Activated CD8-positive, alpha-beta T cell treated with anti-CD3 and anti-CD28 coated beads for 36 hours (primary cell): ENCODE data around the gene PYROXD2. TPM values are rescaled to one million over a fixed set of nuclear protein-coding genes. Genes with fewer than 3 reads are reported as not detected.
A peak's percentile ranks its signal among the peaks of the same experiment; 100 is the strongest.

ENCODE experiments used
- ATAC-seq: fragments of 200-7000 bp; cut with Tn5 transposase; one replicate; pipeline ENCODE4 v1.10.0; 2021; ENCODE audit warnings: mild to moderate bottlenecking, moderate library complexity
- CTCF ChIA-PET: fragments of 350-600 bp; sonication (Branson Sonifier 250); formaldehyde crosslinking; loops from one replicate; lab custom pipeline; 2021; ENCODE audit warnings: antibody characterized with exemption; lab: Charles Lee
- POLR2A ChIA-PET: fragments of 350-600 bp; sonication (Branson Sonifier 250); formaldehyde crosslinking; loops from one replicate; lab custom pipeline; 2021; ENCODE audit warnings: antibody characterized with exemption; lab: Charles Lee
- DNase-seq: peaks from one replicate; pipeline ENCODE4 v3.0.0-alpha.2; 2020
- H3K27ac Mint-ChIP-seq: one replicate; pipeline ENCODE4 v1.8.0; 2021; ENCODE audit warnings: mild to moderate bottlenecking, mixed read lengths
- H3K27me3 Mint-ChIP-seq: one replicate; pipeline ENCODE4 v1.8.0; 2021; ENCODE audit warnings: mixed read lengths
- H3K36me3 Mint-ChIP-seq: one replicate; pipeline ENCODE4 v1.8.0; 2021; ENCODE audit warnings: low read depth, mixed read lengths
- H3K4me1 Mint-ChIP-seq: one replicate; pipeline ENCODE4 v1.8.0; 2021; ENCODE audit warnings: low read depth, mixed read lengths
- H3K4me3 Mint-ChIP-seq: one replicate; pipeline ENCODE4 v1.8.0; 2021; ENCODE audit warnings: mild to moderate bottlenecking, moderate library complexity, mixed read lengths
- H3K9me3 Mint-ChIP-seq: one replicate; pipeline ENCODE4 v1.8.0; 2021; ENCODE audit warnings: mixed read lengths
- CTCF ChIP-seq: fragments of 200-600 bp; IDR thresholded peaks from one replicate; pipeline ENCODE4 v1.8.0; 2022; ENCODE audit warnings: antibody characterized with exemption, mild to moderate bottlenecking
- intact Hi-C: fragments of 100-400 bp; cut with micrococcal nuclease; formaldehyde crosslinking; loops from one replicate; pipeline ENCODE4 v1.10.0; 2022
- total RNA-seq, 2 experiments: library from RNA; stranded (reverse); gene quantifications; one replicate each; pipeline ENCODE4 v1.2.3, GENCODE V29; 2021

PYROXD2 gene
- total RNA-seq, 2 experiments from 2014 or later, result 5.3 to 6.2 TPM

- no peak overlapping the region for H3K4me3 Mint-ChIP-seq
- intact Hi-C loops, result no loop called here
- ATAC-seq (no peak), DNase-seq (no peak)
- ChIA-PET CTCF (interaction anchor here (3.8 kb wide), 1 partner anchor 14 kb away, joined by 20 read pairs; no protein-coding TSS in a partner anchor), POLR2A (no interaction called here)
- H3K27ac Mint-ChIP-seq, result no peak overlapping the region
- H3K4me1 Mint-ChIP-seq, result peaks cover 20% of the 10 kb centered on the region
- no peak for TF ChIP-seq CTCF
- H3K36me3 Mint-ChIP-seq, result no peaks in the 10 kb centered on the region
- no peaks in the 10 kb centered on the region for H3K9me3 Mint-ChIP-seq
- H3K27me3 Mint-ChIP-seq, result no peaks in the 10 kb centered on the region
Observed at GRCh38 chr10:98411166-98411565, 3.8 kb downstream of the PYROXD2 start.

- DNase-seq (no peak), ATAC-seq (no peak)
- TF ChIP-seq CTCF, result no peak
- Mint-ChIP-seq H3K36me3 (no peaks in the 10 kb centered on the region), H3K27me3 (no peaks in the 10 kb centered on the region), H3K9me3 (no peaks in the 10 kb centered on the region), H3K27ac (no peak overlapping the region), H3K4me1 (peaks cover 20% of the 10 kb centered on the region), H3K4me3 (no peak overlapping the region)
- intact Hi-C loops, result no loop called here
- ChIA-PET POLR2A (no interaction called here), CTCF (interaction anchor here (3.8 kb wide), 1 partner anchor 15 kb away, joined by 20 read pairs; no protein-coding TSS in a partner anchor)
Observed at GRCh38 chr10:98410759-98411158, 4.2 kb downstream of the PYROXD2 start.

GRCh38 chr10:98410135-98410743 lies 4.7 kb downstream of the PYROXD2 start:
- intact Hi-C loops, result no loop called here
- Mint-ChIP-seq H3K27me3 (no peaks in the 10 kb centered on the region), H3K4me1 (peaks cover 17% of the 10 kb centered on the region), H3K4me3 (no peak overlapping the region), H3K9me3 (no peaks in the 10 kb centered on the region), H3K36me3 (no peaks in the 10 kb centered on the region), H3K27ac (no peak overlapping the region)
- CTCF ChIA-PET, result interaction anchor here (3.8 kb wide), 1 partner anchor 15 kb away, joined by 20 read pairs; no protein-coding TSS in a partner anchor
- no peak for TF ChIP-seq CTCF
- no peak for DNase-seq
- POLR2A ChIA-PET, result no interaction called here
- ATAC-seq, result no peak

GRCh38 chr10:98408799-98409198 lies 6.2 kb downstream of the PYROXD2 start:
- peaks cover 16% of the 10 kb centered on the region for H3K4me1 Mint-ChIP-seq
- TF ChIP-seq CTCF, result no peak
- peaks cover 2% of the 10 kb centered on the region for H3K36me3 Mint-ChIP-seq
- no peak overlapping the region for H3K4me3 Mint-ChIP-seq
- no peak for DNase-seq
- ChIA-PET CTCF (interaction anchor here (3.8 kb wide), 1 partner anchor 17 kb away, joined by 20 read pairs; no protein-coding TSS in a partner anchor), POLR2A (interaction anchor here (0.6 kb wide), 1 partner anchor 63 kb away, joined by 3 read pairs; no protein-coding TSS in a partner anchor)
- ATAC-seq, result peak; percentile 26
- no peaks in the 10 kb centered on the region for H3K9me3 Mint-ChIP-seq
- H3K27me3 Mint-ChIP-seq, result no peaks in the 10 kb centered on the region
- H3K27ac Mint-ChIP-seq, result no peak overlapping the region
- intact Hi-C loops, result no loop called here

- Mint-ChIP-seq H3K27ac (no peak overlapping the region), H3K4me3 (no peak overlapping the region), H3K27me3 (no peaks in the 10 kb centered on the region), H3K9me3 (no peaks in the 10 kb centered on the region), H3K4me1 (peaks cover 17% of the 10 kb centered on the region), H3K36me3 (peaks cover 7% of the 10 kb centered on the region)
- POLR2A ChIA-PET, result no interaction called here
- intact Hi-C loops, result no loop called here
- ATAC-seq, result no peak
- no peak for TF ChIP-seq CTCF
- no peak for DNase-seq
- CTCF ChIA-PET, result interaction anchor here (3.8 kb wide), 1 partner anchor 18 kb away, joined by 20 read pairs; no protein-coding TSS in a partner anchor
Observed at GRCh38 chr10:98407744-98408241, 7.2 kb downstream of the PYROXD2 start.
